GM23248 (cell line): ENCODE measurements around the gene BMP3. TPM values are rescaled to one million over a fixed set of nuclear protein-coding genes. Genes with fewer than 3 reads are reported as not detected.
A peak's percentile ranks its signal among the peaks of the same experiment; 100 is the strongest.

Source experiments
- DNase-seq: peaks from one replicate; pipeline ENCODE4 v3.0.0-alpha.2; 2015
- H2AFZ ChIP-seq: fragments of 200-600 bp; sonication (generic); 2 replicates; pipeline ENCODE4 v1.6.1; 2016; ENCODE audit warnings: antibody characterized with exemption
- H3F3A ChIP-seq: fragments of 200-600 bp; sonication (generic); 2 replicates; pipeline ENCODE4 v1.6.1; 2016; ENCODE audit warnings: mild to moderate bottlenecking, antibody characterized with exemption, mixed run types; ENCODE audit not compliant: insufficient read depth
- H3K27ac ChIP-seq: fragments of 200-600 bp; sonication (generic); 2 replicates; pipeline ENCODE4 v1.5.1; 2016; ENCODE audit warnings: mild to moderate bottlenecking
- H3K27me3 ChIP-seq: fragments of 200-600 bp; sonication (generic); replicated peaks from 2 replicates; pipeline ENCODE4 v1.6.1; 2016; ENCODE audit warnings: mild to moderate bottlenecking; ENCODE audit not compliant: insufficient read depth
- H3K36me3 ChIP-seq: fragments of 200-600 bp; sonication (generic); 2 replicates; pipeline ENCODE4 v1.6.1; 2016; ENCODE audit warnings: low read depth, mild to moderate bottlenecking
- H3K4me1 ChIP-seq: fragments of 200-600 bp; sonication (generic); 2 replicates; pipeline ENCODE4 v1.6.1; 2016; ENCODE audit warnings: mild to moderate bottlenecking; ENCODE audit not compliant: insufficient read depth
- H3K4me2 ChIP-seq: fragments of 200-600 bp; sonication (generic); one replicate; pipeline ENCODE4 v1.6.1; 2016; ENCODE audit warnings: mild to moderate bottlenecking; ENCODE audit not compliant: unreplicated experiment
- H3K4me3 ChIP-seq: fragments of 200-600 bp; sonication (generic); 2 replicates; pipeline ENCODE4 v1.5.1; 2016; ENCODE audit warnings: mild to moderate bottlenecking
- H3K79me2 ChIP-seq: fragments of 200-600 bp; sonication (generic); 2 replicates; pipeline ENCODE4 v1.6.1; 2016; ENCODE audit warnings: mild to moderate bottlenecking; ENCODE audit not compliant: insufficient read depth
- H3K9ac ChIP-seq: fragments of 200-600 bp; sonication (generic); 2 replicates; pipeline ENCODE4 v1.6.1; 2016; ENCODE audit warnings: mild to moderate bottlenecking
- H3K9me2 ChIP-seq: fragments of 200-600 bp; sonication (generic); 2 replicates; pipeline ENCODE4 v1.6.1; 2016; ENCODE audit warnings: mixed run types, mild to moderate bottlenecking, moderate library complexity; ENCODE audit not compliant: insufficient read depth
- H3K9me3 ChIP-seq: fragments of 200-600 bp; sonication (generic); one replicate; pipeline ENCODE4 v1.6.1; 2017; ENCODE audit warnings: low read depth
- H4K20me1 ChIP-seq: fragments of 200-600 bp; sonication (generic); 2 replicates; pipeline ENCODE4 v1.6.0; 2016; ENCODE audit not compliant: insufficient read depth
- EZH2 ChIP-seq: fragments of 200-600 bp; sonication (generic); IDR thresholded peaks from 2 replicates; pipeline ENCODE4 v1.6.1; 2018; ENCODE audit warnings: antibody characterized with exemption, mild to moderate bottlenecking; ENCODE audit not compliant: insufficient read depth, poor library complexity, severe bottlenecking
- EZH2phosphoT487 ChIP-seq: fragments of 200-600 bp; sonication (generic); IDR thresholded peaks from 2 replicates; pipeline ENCODE4 v1.6.1; 2018; ENCODE audit warnings: antibody characterized with exemption, moderate library complexity, mild to moderate bottlenecking, low read depth; ENCODE audit not compliant: insufficient read depth
- WGBS, 2 experiments: methylation state at CpG; one replicate each; pipeline ENCODE4 v1.1.6; 2015 to 2017; ENCODE audit warnings: low lambda C conversion rate in 2 of 2, low coverage in 1 of 2; ENCODE audit errors: missing lambda C conversion rate in 2 of 2; 5-methylcytosine and 5-hydroxymethylcytosine counted together
- in situ Hi-C: fragments of 300-500 bp; cut with MboI; formaldehyde crosslinking; loops from 2 replicates; pipeline ENCODE4 v1.15.0; 2020
- polyA plus RNA-seq: library from polyadenylated mRNA; unstranded; fragments of >200 nt; fragmentation: Nextera tagmentation; extraction: Ambion mirVana; gene quantifications from 2 replicates; pipeline ENCODE4 v1.2.1, GENCODE V29; 2016
- total RNA-seq: library from RNA; depleted of rRNA; stranded (reverse); fragments of >200 nt; shearing (Covaris generic); gene quantifications from 2 replicates; pipeline ENCODE4 v1.2.3, GENCODE V29; 2014

Gene BMP3
- total and polyA plus RNA-seq, 2 experiments from 2014 or later, result 0.11 TPM; not detected in 1

- 19 to 35% methylated on average over 3 of the region's 3 CpGs for WGBS, 2 experiments
- Histone ChIP-seq H3K36me3 (no peaks in the 10 kb centered on the region), H3F3A (no peaks in the 10 kb centered on the region), H3K9ac (no peak overlapping the region), H3K4me1 (no peaks in the 10 kb centered on the region), H3K27me3 (no peaks in the 10 kb centered on the region; the same call in 1 of the 2 replicates), H2AFZ (no peak overlapping the region), H4K20me1 (no peaks in the 10 kb centered on the region), H3K27ac (no peak overlapping the region), H3K4me3 (no peak overlapping the region), H3K4me2 (no peak overlapping the region), H3K79me2 (no peaks in the 10 kb centered on the region), H3K9me3 (no peaks in the 10 kb centered on the region), H3K9me2 (no peaks in the 10 kb centered on the region)
- no peak for TF ChIP-seq EZH2
- DNase-seq, result no peak
- in situ Hi-C loops, result loop anchor here (10.0 kb wide), 1 partner anchor 685 kb away; no protein-coding TSS in a partner anchor
These were observed 19.4 kb downstream of the BMP3 start for GRCh38 chr4:81049907-81050306.

- no peaks in the 10 kb centered on the region for H3K9me3 ChIP-seq
These were observed 21.9 kb downstream of the BMP3 start for GRCh38 chr4:81052119-81053068.

GRCh38 chr4:81058621-81059020, 28.1 kb downstream of the BMP3 start:
- no peaks in the 10 kb centered on the region for H3F3A ChIP-seq
- no peaks in the 10 kb centered on the region for H4K20me1 ChIP-seq
- H3K9ac ChIP-seq, result no peak overlapping the region
- H3K36me3 ChIP-seq, result no peaks in the 10 kb centered on the region
- no peaks in the 10 kb centered on the region for H3K4me1 ChIP-seq
- no peak overlapping the region for H2AFZ ChIP-seq
- TF ChIP-seq EZH2phosphoT487 (no peak), EZH2 (no peak)
- no peaks in the 10 kb centered on the region for H3K9me3 ChIP-seq
- no peak overlapping the region for H3K4me2 ChIP-seq
- in situ Hi-C loops, result no loop called here
- no peaks in the 10 kb centered on the region for H3K27me3 ChIP-seq
- DNase-seq, result no peak
- H3K27ac ChIP-seq, result no peak overlapping the region
- no peaks in the 10 kb centered on the region for H3K79me2 ChIP-seq
- H3K4me3 ChIP-seq, result no peak overlapping the region
- 85 to 91% methylated on average over 1 of the region's 1 CpG for whole genome bisulfite sequencing, 2 experiments
- no peaks in the 10 kb centered on the region for H3K9me2 ChIP-seq

More at GRCh38 chr4:81052119-81053068, 21.9 kb downstream of the BMP3 start:
- WGBS, 2 experiments, result 41 to 42% methylated on average over 7 of the region's 7 CpGs
- Histone ChIP-seq H3K4me3 (no peak overlapping the region), H3K27me3 (no peaks in the 10 kb centered on the region), H3F3A (no peaks in the 10 kb centered on the region), H3K79me2 (no peaks in the 10 kb centered on the region), H3K27ac (no peak overlapping the region), H3K4me1 (no peaks in the 10 kb centered on the region), H3K9me2 (no peaks in the 10 kb centered on the region), H3K9ac (no peak overlapping the region), H4K20me1 (no peaks in the 10 kb centered on the region), H2AFZ (0 out of 2 replicates have a peak overlapping the region, but pooled peaks have one; percentile 17), H3K36me3 (no peaks in the 10 kb centered on the region), H3K4me2 (no peak overlapping the region)
- no peak for TF ChIP-seq EZH2
- TF ChIP-seq EZH2phosphoT487, result no peak
- in situ Hi-C loops, result no loop called here
- peak; percentile 61 for DNase-seq

GRCh38 chr4:81060587-81061343, 30.3 kb downstream of the BMP3 start:
- TF ChIP-seq EZH2phosphoT487, result no peak
- TF ChIP-seq EZH2, result no peak
- WGBS, 2 experiments, result 81 to 82% methylated on average over 6 of the region's 6 CpGs
- Histone ChIP-seq H4K20me1 (no peaks in the 10 kb centered on the region), H3F3A (no peaks in the 10 kb centered on the region), H3K27me3 (no peaks in the 10 kb centered on the region), H3K79me2 (no peaks in the 10 kb centered on the region), H3K9me2 (no peaks in the 10 kb centered on the region), H3K9me3 (no peaks in the 10 kb centered on the region), H3K4me3 (no peak overlapping the region), H3K4me2 (no peak overlapping the region), H3K27ac (no peak overlapping the region), H3K4me1 (no peaks in the 10 kb centered on the region), H3K9ac (no peak overlapping the region), H3K36me3 (no peaks in the 10 kb centered on the region), H2AFZ (no peak overlapping the region)
- in situ Hi-C loops, result no loop called here
- DNase-seq, result no peak
